Natural killer cell treated with Interleukin-12 subunit alpha and Interleukin-12 subunit beta and Interleukin-15 and Interleukin-18, amount 100 ng/mL, for 72 hours (primary cell): ENCODE results near the gene SCUBE2. TPM values are rescaled to one million over a fixed set of nuclear protein-coding genes. Genes with fewer than 3 reads are reported as not detected.

ENCODE experiments used
- ATAC-seq, 2 donors: fragments of 150-1000 bp; cut with Tn5 transposase in 1 of 2; sonication (Bioruptor Pico), chemical (Tn5 transposase) in 1 of 2; 2 replicates each; pipeline ENCODE4 v1.10.0; 2021
- DNase-seq: peaks from one replicate; pipeline ENCODE4 v3.0.0; 2022; ENCODE audit warnings: low spot score
- H3K27ac Mint-ChIP-seq, 2 donors: 1 replicate in 1 of 2; 2 replicates in 1 of 2; pipeline ENCODE4 v1.8.0; 2022; ENCODE audit warnings: mixed read lengths in 2 of 2, mild to moderate bottlenecking in 1 of 2, moderate library complexity in 1 of 2
- H3K27me3 Mint-ChIP-seq, 2 donors: 1 replicate in 1 of 2; 2 replicates in 1 of 2; pipeline ENCODE4 v1.8.0; 2022; ENCODE audit warnings: mixed read lengths in 2 of 2
- H3K36me3 Mint-ChIP-seq: one replicate; pipeline ENCODE4 v1.8.0; 2022; ENCODE audit warnings: mixed read lengths
- H3K4me1 Mint-ChIP-seq, 2 donors: 1 replicate in 1 of 2; 2 replicates in 1 of 2; pipeline ENCODE4 v1.8.0; 2022; ENCODE audit warnings: low read depth in 2 of 2, mixed read lengths in 2 of 2, mild to moderate bottlenecking in 1 of 2
- H3K4me3 Mint-ChIP-seq: one replicate; pipeline ENCODE4 v1.8.0; 2022; ENCODE audit warnings: mixed read lengths
- H3K9me3 Mint-ChIP-seq: 2 replicates; pipeline ENCODE4 v1.8.0; 2022; ENCODE audit warnings: mixed read lengths
- total RNA-seq, 2 donors: library from RNA; stranded (reverse); gene quantifications; one replicate each; pipeline ENCODE4 v1.2.3, GENCODE V29; 2022

SCUBE2 gene
- total RNA-seq, 2 donors from 2014 or later: 0.40 TPM; not detected in 1

GRCh38 chr11:9095421-9095820, 4.0 kb upstream of the SCUBE2 start:
- H3K27ac Mint-ChIP-seq: no peak overlapping the region
- H3K36me3 Mint-ChIP-seq: no peaks in the 10 kb centered on the region
- peaks cover 0 to 3% of the 10 kb centered on the region in 2 donors for H3K4me1 Mint-ChIP-seq
- no peak for ATAC-seq
- H3K9me3 Mint-ChIP-seq: no peaks in the 10 kb centered on the region
- no peak overlapping the region for H3K4me3 Mint-ChIP-seq
- peaks cover 30 to 51% of the 10 kb centered on the region in 2 donors for H3K27me3 Mint-ChIP-seq
- DNase-seq: no peak

- H3K4me3 Mint-ChIP-seq: no peak overlapping the region
- no peak overlapping the region for H3K27ac Mint-ChIP-seq
- H3K4me1 Mint-ChIP-seq: peaks cover 0 to 5% of the 10 kb centered on the region in 2 donors
- no peaks in the 10 kb centered on the region for H3K36me3 Mint-ChIP-seq
- DNase-seq: no peak
- peaks cover 34 to 54% of the 10 kb centered on the region in 2 donors for H3K27me3 Mint-ChIP-seq
- H3K9me3 Mint-ChIP-seq: no peaks in the 10 kb centered on the region
- ATAC-seq: no peak
Measured at GRCh38 chr11:9094420-9094819, 3.0 kb upstream of the SCUBE2 start.

GRCh38 chr11:9092853-9093778, 1.7 kb upstream of the SCUBE2 start:
- Mint-ChIP-seq H3K27me3 (peaks cover 39 to 60% of the 10 kb centered on the region in 2 donors), H3K4me3 (peak overlapping the region; percentile 30)

GRCh38 chr11:9092072-9092471, 673 bp upstream of the SCUBE2 start:
- DNase-seq (no peak), ATAC-seq (no peak)
- Mint-ChIP-seq H3K4me1 (peaks cover 0 to 5% of the 10 kb centered on the region in 2 donors), H3K27me3 (peaks cover 42 to 65% of the 10 kb centered on the region in 2 donors), H3K4me3 (no peak overlapping the region), H3K9me3 (no peaks in the 10 kb centered on the region), H3K27ac (no peak overlapping the region), H3K36me3 (no peaks in the 10 kb centered on the region)

More at GRCh38 chr11:9092853-9093778, 1.7 kb upstream of the SCUBE2 start:
- Mint-ChIP-seq H3K27ac (no peak overlapping the region), H3K36me3 (no peaks in the 10 kb centered on the region), H3K4me1 (peaks cover 0 to 5% of the 10 kb centered on the region in 2 donors), H3K9me3 (no peaks in the 10 kb centered on the region)
- DNase-seq (no peak), ATAC-seq (no peak)

GRCh38 chr11:9090488-9091043, 833 bp downstream of the SCUBE2 start:
- ATAC-seq (no peak), DNase-seq (no peak)
- Mint-ChIP-seq H3K9me3 (no peaks in the 10 kb centered on the region), H3K4me3 (no peak overlapping the region), H3K4me1 (peaks cover 0 to 5% of the 10 kb centered on the region in 2 donors), H3K27ac (no peak overlapping the region), H3K36me3 (no peaks in the 10 kb centered on the region), H3K27me3 (peaks cover 40 to 67% of the 10 kb centered on the region in 2 donors)

- Mint-ChIP-seq H3K9me3 (no peaks in the 10 kb centered on the region), H3K27ac (no peak overlapping the region), H3K27me3 (peaks cover 41 to 60% of the 10 kb centered on the region in 2 donors), H3K4me3 (no peak overlapping the region), H3K4me1 (peaks cover 0 to 5% of the 10 kb centered on the region in 2 donors), H3K36me3 (no peaks in the 10 kb centered on the region)
- ATAC-seq (peak; percentile 18 to 44), DNase-seq (no peak)
Measured at GRCh38 chr11:9089636-9090035, 1.8 kb downstream of the SCUBE2 start.

- no peak for ATAC-seq
- Mint-ChIP-seq H3K9me3 (no peaks in the 10 kb centered on the region), H3K27ac (no peak overlapping the region), H3K4me1 (peaks cover 0 to 5% of the 10 kb centered on the region in 2 donors), H3K36me3 (no peaks in the 10 kb centered on the region), H3K27me3 (peaks cover 38 to 55% of the 10 kb centered on the region in 2 donors), H3K4me3 (no peak overlapping the region)
- no peak for DNase-seq
Measured at GRCh38 chr11:9089061-9089460, 2.3 kb downstream of the SCUBE2 start.

- Mint-ChIP-seq H3K4me1 (no peaks in the 10 kb centered on the region), H3K4me3 (no peak overlapping the region), H3K27me3 (peaks cover 19 to 38% of the 10 kb centered on the region in 2 donors), H3K9me3 (no peaks in the 10 kb centered on the region), H3K36me3 (no peaks in the 10 kb centered on the region), H3K27ac (no peak overlapping the region)
- DNase-seq: no peak
- no peak for ATAC-seq
Measured at GRCh38 chr11:9082575-9082974, 8.8 kb downstream of the SCUBE2 start.

GRCh38 chr11:9081153-9081552, 10.2 kb downstream of the SCUBE2 start:
- ATAC-seq (no peak), DNase-seq (no peak)
- peaks cover 16 to 36% of the 10 kb centered on the region in 2 donors for H3K27me3 Mint-ChIP-seq
- no peaks in the 10 kb centered on the region for H3K4me1 Mint-ChIP-seq
- no peaks in the 10 kb centered on the region for H3K9me3 Mint-ChIP-seq
- H3K4me3 Mint-ChIP-seq: no peak overlapping the region
- H3K27ac Mint-ChIP-seq: no peak overlapping the region
- H3K36me3 Mint-ChIP-seq: no peaks in the 10 kb centered on the region

- Mint-ChIP-seq H3K9me3 (no peaks in the 10 kb centered on the region), H3K27me3 (peaks cover 20 to 57% of the 10 kb centered on the region in 2 donors), H3K4me3 (no peak overlapping the region), H3K36me3 (no peaks in the 10 kb centered on the region), H3K27ac (no peak overlapping the region), H3K4me1 (no peaks in the 10 kb centered on the region)
- DNase-seq (no peak), ATAC-seq (no peak)
Measured at GRCh38 chr11:9078113-9079086, 13.0 kb downstream of the SCUBE2 start.

- H3K4me1 Mint-ChIP-seq: no peaks in the 10 kb centered on the region
- no peaks in the 10 kb centered on the region for H3K36me3 Mint-ChIP-seq
- no peak overlapping the region for H3K4me3 Mint-ChIP-seq
- H3K27ac Mint-ChIP-seq: no peak overlapping the region
- no peak for DNase-seq
- H3K9me3 Mint-ChIP-seq: no peaks in the 10 kb centered on the region
- peaks cover 20 to 56% of the 10 kb centered on the region in 2 donors for H3K27me3 Mint-ChIP-seq
- ATAC-seq: no peak
Measured at GRCh38 chr11:9077164-9077563, 14.2 kb downstream of the SCUBE2 start.

- H3K36me3 Mint-ChIP-seq: no peaks in the 10 kb centered on the region
- DNase-seq: no peak
- no peaks in the 10 kb centered on the region for H3K9me3 Mint-ChIP-seq
- H3K27ac Mint-ChIP-seq: no peak overlapping the region
- ATAC-seq: no peak
- peaks cover 20 to 53% of the 10 kb centered on the region in 2 donors for H3K27me3 Mint-ChIP-seq
- H3K4me1 Mint-ChIP-seq: no peaks in the 10 kb centered on the region
- no peak overlapping the region for H3K4me3 Mint-ChIP-seq
Measured at GRCh38 chr11:9076661-9077060, 14.7 kb downstream of the SCUBE2 start.

GRCh38 chr11:9076046-9076445, 15.4 kb downstream of the SCUBE2 start:
- peaks cover 17 to 47% of the 10 kb centered on the region in 2 donors for H3K27me3 Mint-ChIP-seq
- peak; percentile 38 to 39 for ATAC-seq
- DNase-seq: no peak
- no peaks in the 10 kb centered on the region for H3K36me3 Mint-ChIP-seq
- H3K9me3 Mint-ChIP-seq: no peaks in the 10 kb centered on the region
- no peak overlapping the region for H3K27ac Mint-ChIP-seq
- no peak overlapping the region for H3K4me3 Mint-ChIP-seq
- no peaks in the 10 kb centered on the region for H3K4me1 Mint-ChIP-seq
